A673 (cell line): ENCODE results near the gene MAGI1. TPM values are rescaled to one million over a fixed set of nuclear protein-coding genes. Genes with fewer than 3 reads are reported as not detected.

Experiments used
- BruUV-seq: library from RNA; stranded (reverse); fragments of 400-500 nt; replicated peaks from 2 replicates; lab custom pipeline; 2021; lab: Mats Ljungman, UMichigan
- CTCF ChIA-PET: fragments of 300-600 bp; sonication (Branson Sonifier 250); formaldehyde crosslinking; loops from one replicate; lab custom pipeline; 2022; ENCODE audit warnings: antibody characterized with exemption; lab: Charles Lee
- POLR2A ChIA-PET: fragments of 300-600 bp; sonication (Branson Sonifier 250); formaldehyde crosslinking; loops from one replicate; lab custom pipeline; 2022; ENCODE audit warnings: antibody characterized with exemption; ENCODE audit not compliant: low non-redundant PET; lab: Charles Lee
- DNase-seq: peaks from one replicate; pipeline ENCODE4 v3.0.0-alpha.2; 2015; ENCODE audit warnings: low spot score
- H3K27ac ChIP-seq: fragments of 200-600 bp; sonication (generic); 2 replicates; pipeline ENCODE4 v1.5.1; 2016; ENCODE audit warnings: mixed run types, low read depth, mild to moderate bottlenecking, mixed read lengths, antibody characterized with exemption, low read length; ENCODE audit not compliant: poor library complexity, severe bottlenecking
- H3K27me3 ChIP-seq: fragments of 200-600 bp; sonication (generic); replicated peaks from 2 replicates; pipeline ENCODE4 v1.6.1; 2017; ENCODE audit warnings: mixed run types, low read depth, mild to moderate bottlenecking, mixed read lengths, antibody characterized with exemption, low read length; ENCODE audit not compliant: insufficient read depth, poor library complexity
- H3K36me3 ChIP-seq: fragments of 200-600 bp; sonication (generic); 2 replicates; pipeline ENCODE4 v1.6.1; 2016; ENCODE audit warnings: mixed run types, mild to moderate bottlenecking, mixed read lengths, antibody characterized with exemption, low read length; ENCODE audit not compliant: insufficient read depth, poor library complexity, severe bottlenecking
- H3K4me1 ChIP-seq: fragments of 200-600 bp; sonication (generic); 2 replicates; pipeline ENCODE4 v1.6.1; 2017; ENCODE audit warnings: mixed run types, mild to moderate bottlenecking, mixed read lengths, antibody characterized with exemption, low read length; ENCODE audit not compliant: insufficient read depth, poor library complexity, severe bottlenecking
- H3K4me3 ChIP-seq: fragments of 200-600 bp; sonication (generic); 2 replicates; pipeline ENCODE4 v1.5.1; 2016; ENCODE audit warnings: low read depth, mixed run types, mild to moderate bottlenecking, mixed read lengths, low read length; ENCODE audit not compliant: poor library complexity, severe bottlenecking
- H3K9me3 ChIP-seq: fragments of 200-600 bp; sonication (generic); 2 replicates; pipeline ENCODE4 v1.6.1; 2016; ENCODE audit warnings: mixed run types, low read depth, mild to moderate bottlenecking, mixed read lengths, antibody characterized with exemption, low read length; ENCODE audit not compliant: poor library complexity, severe bottlenecking
- EZH2 ChIP-seq: fragments of 200-600 bp; sonication (generic); IDR thresholded peaks from 2 replicates; pipeline ENCODE4 v1.6.1; 2017; ENCODE audit warnings: borderline replicate concordance, low read depth, mild to moderate bottlenecking, mixed read lengths, antibody characterized with exemption, low read length; ENCODE audit not compliant: poor library complexity, severe bottlenecking
- intact Hi-C: fragments of 100-400 bp; cut with micrococcal nuclease; formaldehyde crosslinking; loops from one replicate; pipeline ENCODE4 v1.10.0; 2022; ENCODE audit not compliant: unreplicated experiment
- total RNA-seq: library from RNA; stranded (reverse); gene quantifications from 2 replicates; pipeline ENCODE4 v1.2.3, GENCODE V29; 2021
- TF ChIP-seq, protein P1 (sequence below): fragments of 300-800, 200-600 bp; sonication (generic); conservative IDR thresholded peaks from 2 replicates; pipeline ENCODE4 v1.5.1; 2017; ENCODE audit warnings: low read depth, mild to moderate bottlenecking, antibody characterized with exemption, low read length, moderate library complexity, mixed read lengths

The MAGI1 gene
- total RNA-seq, 1 experiment from 2014 or later = 30.5 TPM

DNA sequence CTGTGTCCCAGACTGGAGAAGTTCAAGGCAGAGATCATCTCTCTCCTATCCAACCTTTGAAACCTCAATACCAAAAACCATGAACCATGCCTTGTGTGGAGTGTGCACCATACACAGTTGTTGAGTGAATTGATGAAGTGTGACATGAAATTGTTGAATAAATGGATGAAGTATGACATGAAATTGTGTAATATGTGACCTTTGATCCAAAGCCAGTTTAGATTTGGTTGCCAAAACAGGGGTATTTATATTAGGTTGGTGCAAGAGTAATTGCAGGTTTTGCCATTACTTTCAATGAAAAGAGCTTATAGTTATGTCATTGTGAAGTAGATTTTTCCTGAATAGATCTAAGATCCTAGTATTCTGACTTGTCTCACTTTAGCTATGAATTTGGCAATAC, 3.1 kb upstream of the MAGI1 start:
- DNase-seq = no peak
- TF ChIP-seq EZH2 = no peak
- TF ChIP-seq, protein P1, sequence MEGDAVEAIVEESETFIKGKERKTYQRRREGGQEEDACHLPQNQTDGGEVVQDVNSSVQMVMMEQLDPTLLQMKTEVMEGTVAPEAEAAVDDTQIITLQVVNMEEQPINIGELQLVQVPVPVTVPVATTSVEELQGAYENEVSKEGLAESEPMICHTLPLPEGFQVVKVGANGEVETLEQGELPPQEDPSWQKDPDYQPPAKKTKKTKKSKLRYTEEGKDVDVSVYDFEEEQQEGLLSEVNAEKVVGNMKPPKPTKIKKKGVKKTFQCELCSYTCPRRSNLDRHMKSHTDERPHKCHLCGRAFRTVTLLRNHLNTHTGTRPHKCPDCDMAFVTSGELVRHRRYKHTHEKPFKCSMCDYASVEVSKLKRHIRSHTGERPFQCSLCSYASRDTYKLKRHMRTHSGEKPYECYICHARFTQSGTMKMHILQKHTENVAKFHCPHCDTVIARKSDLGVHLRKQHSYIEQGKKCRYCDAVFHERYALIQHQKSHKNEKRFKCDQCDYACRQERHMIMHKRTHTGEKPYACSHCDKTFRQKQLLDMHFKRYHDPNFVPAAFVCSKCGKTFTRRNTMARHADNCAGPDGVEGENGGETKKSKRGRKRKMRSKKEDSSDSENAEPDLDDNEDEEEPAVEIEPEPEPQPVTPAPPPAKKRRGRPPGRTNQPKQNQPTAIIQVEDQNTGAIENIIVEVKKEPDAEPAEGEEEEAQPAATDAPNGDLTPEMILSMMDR = no peak
- no TSS peak for BruUV-seq
- intact Hi-C loops = no loop called here
- H3K4me3 ChIP-seq = no peak overlapping the region
- no peak overlapping the region for H3K27ac ChIP-seq
- no peaks in the 10 kb centered on the region for H3K4me1 ChIP-seq
- no peaks in the 10 kb centered on the region for H3K27me3 ChIP-seq
- H3K36me3 ChIP-seq = no peaks in the 10 kb centered on the region
- H3K9me3 ChIP-seq = no peaks in the 10 kb centered on the region
- POLR2A ChIA-PET = no interaction called here
- CTCF ChIA-PET = no interaction called here

DNA sequence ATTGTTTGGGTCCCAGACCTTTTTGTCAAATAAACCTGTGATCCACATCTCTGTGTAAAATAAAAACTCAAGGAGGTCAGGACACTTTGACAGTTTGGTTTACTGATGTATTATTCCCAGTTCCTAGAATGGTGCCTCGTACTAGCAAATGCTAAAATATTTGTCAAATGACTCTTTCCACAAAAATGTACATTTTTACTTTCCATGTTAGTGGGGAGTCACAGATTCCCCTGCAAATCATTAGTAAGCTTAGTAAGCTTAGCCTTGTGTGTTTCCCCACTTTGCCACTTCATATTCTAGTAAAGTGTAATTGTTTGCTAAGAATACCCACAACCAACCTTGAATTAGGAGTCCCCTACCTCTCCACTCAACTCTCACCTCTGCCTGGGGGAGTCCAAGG, 2.4 kb upstream of the MAGI1 start:
- no peaks in the 10 kb centered on the region for H3K4me1 ChIP-seq
- no TSS peak for BruUV-seq
- POLR2A ChIA-PET = no interaction called here
- no peaks in the 10 kb centered on the region for H3K36me3 ChIP-seq
- no peak overlapping the region for H3K27ac ChIP-seq
- no peaks in the 10 kb centered on the region for H3K27me3 ChIP-seq
- CTCF ChIA-PET = no interaction called here
- H3K9me3 ChIP-seq = no peaks in the 10 kb centered on the region
- no peak for DNase-seq
- intact Hi-C loops = no loop called here
- no peak overlapping the region for H3K4me3 ChIP-seq
- TF ChIP-seq, protein P1 = no peak
- no peak for TF ChIP-seq EZH2

DNA sequence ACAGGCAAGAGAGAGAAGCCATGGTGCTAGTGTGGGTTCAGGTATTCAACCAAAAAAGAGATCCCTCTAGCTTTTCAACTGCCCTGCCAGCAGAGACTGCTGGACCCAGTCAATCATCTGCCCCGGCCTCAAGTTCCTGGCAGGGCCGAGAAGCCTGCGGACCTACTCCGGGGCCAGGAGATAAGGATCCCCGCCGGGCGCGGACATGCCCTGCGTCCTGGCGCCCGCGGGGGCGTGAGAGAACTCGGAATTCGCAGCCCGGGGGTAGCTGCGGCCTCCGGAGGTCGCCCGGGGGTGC, 821 bp upstream of the MAGI1 start:
- no peak for TF ChIP-seq EZH2
- POLR2A ChIA-PET = no interaction called here
- H3K4me1 ChIP-seq = no peaks in the 10 kb centered on the region
- H3K4me3 ChIP-seq = peak overlapping the region; percentile 85
- no peaks in the 10 kb centered on the region for H3K9me3 ChIP-seq
- intact Hi-C loops = loop anchor here (5.0 to 10.0 kb wide), 5 partner anchors 72 to 252 kb away; no protein-coding TSS in a partner anchor
- BruUV-seq = no TSS peak
- H3K36me3 ChIP-seq = no peaks in the 10 kb centered on the region
- H3K27ac ChIP-seq = peak overlapping the region; percentile 91
- no peaks in the 10 kb centered on the region for H3K27me3 ChIP-seq
- no peak for DNase-seq
- CTCF ChIA-PET = no interaction called here

DNA sequence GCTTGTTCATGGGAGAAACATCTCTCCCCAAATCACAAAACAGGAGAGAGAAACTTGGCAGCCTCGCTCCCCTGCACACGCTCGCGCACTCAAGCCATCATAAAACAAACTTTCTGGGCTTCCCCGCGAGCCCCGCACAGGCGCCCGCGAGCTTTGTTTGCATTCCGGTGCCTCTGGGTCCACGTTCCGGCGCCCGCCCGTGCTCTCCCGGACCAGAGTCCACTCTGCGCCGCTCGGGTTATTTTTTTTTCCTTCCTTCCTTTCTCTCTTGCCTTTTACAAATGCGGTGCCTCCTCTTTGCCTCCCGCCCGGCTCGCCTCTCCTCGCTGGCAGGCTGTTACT, 363 bp downstream of the MAGI1 start:
- no peak for DNase-seq
- Histone ChIP-seq H3K27me3 (no peaks in the 10 kb centered on the region), H3K27ac (peak overlapping the region; percentile 91), H3K36me3 (no peaks in the 10 kb centered on the region), H3K4me3 (peak overlapping the region; percentile 85), H3K9me3 (no peaks in the 10 kb centered on the region), H3K4me1 (no peaks in the 10 kb centered on the region)
- TF ChIP-seq EZH2 = no peak
- TF ChIP-seq, protein P1 = no peak
- TSS peak; percentile 71 for BruUV-seq
- ChIA-PET CTCF (no interaction called here), POLR2A (interaction anchor here (0.7 kb wide), 1 partner anchor 148 kb away, joined by 4 read pairs; no protein-coding TSS in a partner anchor)
- intact Hi-C loops = loop anchor here (5.0 to 10.0 kb wide), 5 partner anchors 71 to 251 kb away; no protein-coding TSS in a partner anchor
